SU-DHL-6 (cell line): ENCODE results near the gene PER2.

ENCODE experiments used
- H2AFZ ChIP-seq: fragments of 200-600 bp; sonication (generic); 2 replicates; pipeline ENCODE4 v1.6.1; 2014; ENCODE audit warnings: low read depth, mild to moderate bottlenecking, moderate library complexity, mixed read lengths, antibody characterized with exemption, low read length; ENCODE audit not compliant: severe bottlenecking
- H3F3A ChIP-seq: fragments of 200-600 bp; shearing (Covaris generic); 2 replicates; pipeline ENCODE4 v1.6.0; 2016; ENCODE audit warnings: antibody characterized with exemption, mild to moderate bottlenecking; ENCODE audit not compliant: insufficient read depth
- H3K27ac ChIP-seq: fragments of 200-600 bp; sonication (generic); 2 replicates; pipeline ENCODE4 v1.5.1; 2016; ENCODE audit warnings: low read depth, mild to moderate bottlenecking, low read length, moderate library complexity, mixed read lengths
- H3K27me3 ChIP-seq: fragments of 200-600 bp; sonication (generic), shearing (Covaris generic); 2 replicates; pipeline ENCODE4 v1.6.0; 2014; ENCODE audit warnings: mild to moderate bottlenecking, low read length
- H3K36me3 ChIP-seq: fragments of 200-600 bp; sonication (generic); 2 replicates; pipeline ENCODE4 v1.6.1; 2014; ENCODE audit warnings: mild to moderate bottlenecking, low read length, mixed read lengths
- H3K4me2 ChIP-seq: fragments of 300-600, 200-600 bp; shearing (Covaris generic), sonication (generic); 2 replicates; pipeline ENCODE4 v1.6.0; 2014; ENCODE audit warnings: low read length, low read depth, mild to moderate bottlenecking; ENCODE audit not compliant: poor library complexity, severe bottlenecking
- H3K4me3 ChIP-seq: fragments of 200-600 bp; sonication (generic); 2 replicates; pipeline ENCODE4 v1.5.1; 2014; ENCODE audit warnings: antibody characterized with exemption, low read length, mild to moderate bottlenecking, mixed read lengths; ENCODE audit not compliant: insufficient read depth, poor library complexity, severe bottlenecking
- H3K79me2 ChIP-seq: fragments of 200-600 bp; sonication (generic); 2 replicates; pipeline ENCODE4 v1.6.1; 2014; ENCODE audit warnings: mild to moderate bottlenecking, low read length, moderate library complexity; ENCODE audit not compliant: insufficient read depth
- H3K9ac ChIP-seq: fragments of 200-600 bp; sonication (generic); 2 replicates; pipeline ENCODE4 v1.7.0; 2014; ENCODE audit warnings: mild to moderate bottlenecking, low read length
- H3K9me2 ChIP-seq: fragments of 200-600 bp; sonication (generic); replicated peaks from 2 replicates; pipeline ENCODE4 v1.6.1; 2014; ENCODE audit warnings: low read length; ENCODE audit not compliant: insufficient read depth
- H3K9me3 ChIP-seq: fragments of 200-600 bp; sonication (generic); 2 replicates; pipeline ENCODE4 v1.6.1; 2014; ENCODE audit warnings: low read length, mixed read lengths; ENCODE audit not compliant: insufficient read depth
- H4K20me1 ChIP-seq: fragments of 200-600 bp; sonication (generic); 2 replicates; pipeline ENCODE4 v1.6.1; 2014; ENCODE audit warnings: low read depth, mild to moderate bottlenecking, antibody characterized with exemption, low read length, moderate library complexity, mixed read lengths
- CTCF ChIP-seq: fragments of 200-600 bp; sonication (generic); IDR thresholded peaks from one replicate; pipeline ENCODE4 v1.5.1; 2017; ENCODE audit warnings: antibody characterized with exemption, mild to moderate bottlenecking, low read length, moderate library complexity; ENCODE audit not compliant: insufficient read depth, poor library complexity, severe bottlenecking
- EZH2phosphoT487 ChIP-seq: fragments of 200-600 bp; sonication (generic), shearing (Covaris generic); conservative IDR thresholded peaks from 2 replicates; pipeline ENCODE4 v1.6.1; 2018; ENCODE audit warnings: mild to moderate bottlenecking, antibody characterized with exemption, low read length, moderate library complexity, mixed read lengths

The PER2 gene

GRCh38 chr2:238295144-238296112 is 7.0 kb upstream of the PER2 start:
- no peaks in the 10 kb centered on the region for H3K79me2 ChIP-seq
- H3F3A ChIP-seq: peaks cover 1% of the 10 kb centered on the region; the same call in 1 of the 2 replicates
- H3K36me3 ChIP-seq: no peaks in the 10 kb centered on the region
- no peaks in the 10 kb centered on the region for H3K9me2 ChIP-seq
- H3K9me3 ChIP-seq: no peaks in the 10 kb centered on the region
- no peak overlapping the region for H2AFZ ChIP-seq
- no peaks in the 10 kb centered on the region for H3K27me3 ChIP-seq
- H4K20me1 ChIP-seq: no peaks in the 10 kb centered on the region
- H3K9ac ChIP-seq: no peak overlapping the region
- TF ChIP-seq CTCF (no peak), EZH2phosphoT487 (no peak)
- H3K4me3 ChIP-seq: no peak overlapping the region
- H3K4me2 ChIP-seq: no peak overlapping the region
- H3K27ac ChIP-seq: no peak overlapping the region

GRCh38 chr2:238294393-238295143 is 6.2 kb upstream of the PER2 start:
- Histone ChIP-seq H3K9me3 (no peaks in the 10 kb centered on the region), H2AFZ (no peak overlapping the region), H3K36me3 (no peaks in the 10 kb centered on the region), H3K79me2 (no peaks in the 10 kb centered on the region), H3K9ac (no peak overlapping the region), H3F3A (peaks cover 10% of the 10 kb centered on the region; the same call in 1 of the 2 replicates), H3K4me2 (no peak overlapping the region), H3K27me3 (no peaks in the 10 kb centered on the region), H4K20me1 (no peaks in the 10 kb centered on the region), H3K9me2 (no peaks in the 10 kb centered on the region), H3K4me3 (no peak overlapping the region), H3K27ac (no peak overlapping the region)
- TF ChIP-seq EZH2phosphoT487 (no peak), CTCF (no peak)

GRCh38 chr2:238294046-238294392 is 5.6 kb upstream of the PER2 start:
- TF ChIP-seq EZH2phosphoT487: no peak
- TF ChIP-seq CTCF: no peak
- no peaks in the 10 kb centered on the region for H3K36me3 ChIP-seq

More at GRCh38 chr2:238294046-238294392, 5.6 kb upstream of the PER2 start:
- H3K9ac ChIP-seq: no peak overlapping the region
- H3K79me2 ChIP-seq: no peaks in the 10 kb centered on the region
- H3K27me3 ChIP-seq: no peaks in the 10 kb centered on the region
- H3K4me2 ChIP-seq: no peak overlapping the region
- H3K9me2 ChIP-seq: no peaks in the 10 kb centered on the region
- H4K20me1 ChIP-seq: no peaks in the 10 kb centered on the region
- no peak overlapping the region for H2AFZ ChIP-seq
- no peak overlapping the region for H3K27ac ChIP-seq
- peaks cover 13% of the 10 kb centered on the region; the same call in 1 of the 2 replicates for H3F3A ChIP-seq
- no peak overlapping the region for H3K4me3 ChIP-seq
- no peaks in the 10 kb centered on the region for H3K9me3 ChIP-seq
